ENCODE results near the gene KLF14.
"Not testable (repeated sequence)": the region's sequence is repeated elsewhere in the genome, so short reads cannot be mapped to it uniquely, and the experiment has no call there.

The KLF14 gene

DNA sequence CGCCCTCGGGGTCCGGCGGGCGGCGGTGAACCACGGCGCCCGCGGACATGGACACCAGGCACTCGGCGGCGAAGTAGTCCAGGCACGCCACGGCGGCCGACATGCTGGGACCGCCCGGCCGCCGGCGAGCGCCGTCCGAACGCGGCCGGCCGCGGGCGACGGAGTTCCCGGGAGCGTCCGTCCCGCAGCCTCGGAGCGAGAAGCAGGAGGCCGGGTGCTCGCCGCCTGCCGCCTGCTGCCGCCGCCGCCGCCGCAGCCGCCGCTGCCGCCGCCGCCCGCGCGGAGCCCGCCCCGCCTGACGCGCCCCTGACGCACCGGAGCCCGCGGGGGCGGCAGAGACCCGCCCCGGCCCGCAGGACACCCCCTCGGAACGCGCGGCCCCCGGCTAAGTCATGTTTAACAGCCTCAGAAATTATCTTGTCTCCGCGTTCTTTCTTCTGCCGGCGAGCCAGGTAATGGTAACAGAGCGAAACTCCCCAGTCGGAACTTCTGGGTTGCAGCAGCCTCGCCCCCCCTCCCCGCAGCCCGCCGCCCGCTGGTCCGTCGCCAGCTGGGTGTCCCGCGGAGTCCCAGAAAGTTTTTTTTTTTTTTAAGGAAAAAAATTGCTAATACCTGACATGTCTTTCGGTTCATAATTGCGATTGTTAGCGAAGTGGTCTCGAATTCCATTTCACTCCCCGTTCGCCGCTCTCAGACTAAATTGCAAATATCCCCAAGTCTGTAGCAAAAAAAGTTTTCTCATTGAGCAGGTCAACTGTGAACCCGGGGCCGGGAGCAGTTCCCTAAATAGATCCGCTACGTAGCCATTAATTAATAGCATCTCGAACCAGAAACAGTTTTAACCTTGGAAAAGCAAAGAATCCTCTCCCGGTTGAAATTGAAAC, at the start of gene KLF14:
TSS of gene KLF14 (minus strand) at position 277 of the 884 bp plus-strand sequence. CDS start at position 103, 174 bp downstream.
- peak; percentile 38 for DNase-seq

DNA sequence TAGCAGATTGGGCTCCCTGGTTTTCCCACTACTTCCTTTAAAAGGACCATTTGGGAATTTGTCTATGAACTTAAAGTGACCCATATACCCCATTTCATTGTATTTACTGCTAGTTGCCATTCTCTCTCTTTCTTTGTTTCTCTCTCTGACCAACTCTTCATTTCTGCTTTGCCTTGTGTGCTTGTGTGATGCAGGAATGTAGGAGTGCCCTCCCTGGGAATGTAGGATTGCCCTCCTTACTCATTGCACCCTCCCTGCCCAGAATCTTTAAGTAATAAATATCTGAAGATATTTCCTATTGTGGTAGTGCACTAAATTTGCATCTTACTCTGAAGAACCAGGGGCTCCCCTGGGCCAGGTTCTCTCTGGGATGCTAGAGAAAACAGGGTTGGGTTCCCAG, 47.3 kb upstream of the KLF14 start:
- DNase-seq: no peak

- no peak for DNase-seq
Observed at GRCh38 chr7:130777426-130777825, 43.4 kb upstream of the KLF14 start.

DNA sequence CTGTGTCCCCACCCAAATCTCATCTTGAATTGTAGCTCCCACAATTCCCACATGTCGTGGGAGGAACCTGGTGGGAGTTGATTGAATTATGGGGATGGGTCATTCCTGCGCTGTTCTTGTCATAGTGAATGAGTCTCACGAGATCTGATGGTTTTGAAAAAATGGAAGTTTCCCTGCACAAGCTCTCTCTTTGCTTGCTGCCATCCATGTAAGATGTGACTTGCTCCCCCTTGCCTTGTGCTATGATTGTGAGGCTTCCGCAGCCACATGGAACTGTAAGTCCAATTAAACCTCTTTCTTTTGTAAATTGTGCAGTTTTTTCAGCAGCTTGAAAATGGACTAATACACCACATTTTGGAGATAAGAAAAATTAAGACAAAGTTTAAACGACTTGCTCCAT, 38.4 kb upstream of the KLF14 start:
- not testable (repeated sequence) for DNase-seq

GRCh38 chr7:130768854-130769253, 34.8 kb upstream of the KLF14 start:
- no peak for DNase-seq

GRCh38 chr7:130764569-130764968, 30.6 kb upstream of the KLF14 start:
- not testable (repeated sequence) for DNase-seq

DNA sequence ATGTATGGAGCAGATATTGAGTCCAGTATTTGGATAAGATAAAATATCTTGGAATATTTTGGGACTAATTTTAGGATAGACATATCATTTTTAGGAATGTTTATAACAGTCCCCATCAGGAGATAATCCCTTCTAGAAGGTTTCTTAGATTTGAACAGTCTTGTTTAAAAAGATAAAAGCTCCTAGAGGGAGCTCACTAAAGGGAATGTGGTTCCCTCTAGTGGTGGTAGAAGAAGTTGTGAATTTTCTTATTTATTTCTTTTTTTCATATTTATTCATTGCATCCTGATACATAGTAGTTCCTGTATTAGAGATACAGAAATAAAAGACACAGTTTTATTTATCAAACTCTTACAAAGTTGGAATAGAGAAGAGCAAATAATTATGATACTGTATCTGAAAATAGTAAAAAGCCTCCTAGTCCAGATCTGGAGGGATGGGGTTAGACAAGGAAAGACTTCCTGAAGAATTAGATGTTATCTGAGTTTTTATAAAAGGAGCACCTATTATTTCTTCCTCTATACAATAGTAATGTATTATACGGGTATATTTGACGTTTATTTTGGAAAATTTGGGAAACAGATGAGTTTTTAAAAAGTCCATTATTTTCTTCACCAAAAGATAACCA, 24.5 kb upstream of the KLF14 start:
- DNase-seq: peak; percentile 54

GRCh38 chr7:130756316-130756715, 22.3 kb upstream of the KLF14 start:
- no peak for DNase-seq

DNA sequence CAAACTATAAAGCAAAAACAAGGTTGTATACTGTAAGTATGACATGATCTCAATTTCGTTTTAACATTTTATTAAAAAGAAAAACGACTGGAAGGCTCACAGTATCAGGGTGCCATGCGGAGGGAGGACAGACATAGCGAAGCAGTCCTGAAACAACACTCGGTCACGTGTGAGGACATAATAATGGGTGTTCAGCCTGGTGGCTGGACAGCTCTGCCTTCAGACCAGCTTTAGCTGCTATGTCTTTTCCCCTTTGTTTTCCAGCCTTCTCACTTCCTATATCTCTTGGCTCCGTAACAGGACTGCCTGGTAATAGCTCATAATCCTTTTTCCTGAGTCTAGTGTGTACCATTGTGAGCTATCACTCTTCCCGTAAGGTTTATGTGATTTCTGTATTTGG, 18.4 kb upstream of the KLF14 start:
- DNase-seq: no peak

- no peak for DNase-seq
Observed at GRCh38 chr7:130750755-130751154, 16.7 kb upstream of the KLF14 start.

DNA sequence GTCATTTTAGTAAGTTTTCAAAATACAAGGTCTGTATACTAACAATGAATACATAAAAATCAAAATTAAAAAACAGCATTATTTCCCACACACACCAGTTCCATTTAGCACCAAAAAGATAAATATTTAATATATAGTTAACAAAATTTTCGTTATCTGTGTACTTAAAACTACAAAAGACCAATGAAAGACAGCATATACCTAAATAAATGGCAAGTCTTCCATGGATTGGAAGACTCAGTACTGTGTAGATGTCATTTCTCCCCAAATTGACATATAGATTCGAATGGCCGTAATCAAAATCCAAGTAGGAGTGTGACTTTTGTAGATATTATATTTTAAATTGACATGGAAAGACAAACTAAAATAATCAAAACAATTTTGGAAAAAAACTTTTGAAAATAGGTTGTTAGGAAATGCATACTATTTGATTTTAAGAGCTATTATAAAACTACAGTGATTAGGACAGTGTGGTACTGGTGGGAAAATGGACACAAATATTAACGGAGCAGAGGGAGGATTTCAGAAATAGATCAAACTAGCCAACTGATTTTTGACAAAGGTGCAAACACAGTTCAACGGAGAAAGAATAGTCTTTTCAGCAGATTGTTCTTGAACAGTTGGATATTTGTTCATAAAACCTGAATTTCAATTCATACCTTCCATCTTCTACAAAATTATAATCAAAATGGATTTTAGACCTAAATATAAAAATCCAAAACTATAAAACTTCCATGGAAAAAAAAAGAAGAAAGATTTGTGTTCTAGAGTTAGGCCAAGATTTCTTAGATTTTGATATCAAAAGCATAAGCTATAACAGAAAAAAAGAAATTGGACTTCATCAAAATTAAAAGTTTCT, 14.8 kb upstream of the KLF14 start:
- no peak for DNase-seq

DNA sequence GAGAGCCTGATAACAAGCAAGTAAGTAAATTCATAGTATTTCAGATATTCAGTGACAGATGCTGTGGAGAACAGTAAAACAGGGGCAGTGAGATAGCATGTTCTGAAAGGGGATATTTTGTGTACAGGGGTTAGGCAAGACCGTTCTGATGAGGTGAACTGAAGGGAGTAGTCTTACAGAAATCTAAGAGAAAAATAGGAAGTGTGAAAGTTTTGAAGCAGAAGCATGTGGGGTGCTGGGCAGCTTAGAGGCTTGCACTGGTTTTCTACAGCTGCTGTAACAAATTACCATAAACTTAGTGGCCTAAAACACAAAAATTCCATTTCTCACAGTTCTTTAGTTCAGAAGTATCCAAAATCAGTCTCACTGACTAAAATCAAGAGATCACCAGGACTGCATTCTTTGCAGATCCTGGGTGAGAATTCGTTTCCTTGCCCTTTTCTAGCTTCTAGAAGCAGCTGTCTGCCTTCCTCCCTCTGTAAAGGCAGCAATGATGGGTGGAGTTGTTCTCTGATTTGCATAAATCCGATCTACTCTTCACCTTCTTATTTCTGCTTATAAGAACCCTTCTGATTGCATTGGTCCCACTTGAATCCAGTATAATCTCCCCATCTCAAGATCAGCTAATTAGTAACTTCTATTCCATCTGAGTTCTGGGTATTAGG, 7.5 kb upstream of the KLF14 start:
- DNase-seq: no peak

DNA sequence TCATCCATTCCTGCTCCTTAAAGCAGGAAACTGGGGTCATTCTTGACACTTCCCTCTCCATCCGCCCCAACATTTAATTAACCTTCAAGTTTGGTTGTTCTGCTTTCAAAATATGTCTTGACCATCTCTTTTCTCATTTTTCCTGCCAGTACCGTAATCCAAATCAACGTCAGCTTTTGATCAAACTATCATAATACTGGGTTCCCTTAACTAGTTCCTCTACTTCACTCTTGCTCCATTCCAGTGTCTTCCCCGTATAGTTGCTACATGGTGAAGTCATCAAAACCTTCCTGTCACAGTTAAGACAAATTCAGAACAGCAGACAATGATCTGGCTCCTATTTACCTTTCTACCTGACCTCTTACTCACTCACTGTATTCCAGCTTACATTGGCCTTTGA, 6.6 kb upstream of the KLF14 start:
- DNase-seq: no peak

- DNase-seq: no peak
Observed at GRCh38 chr7:130736298-130736900, 2.4 kb upstream of the KLF14 start.

GRCh38 chr7:130734815-130735716, 1.1 kb upstream of the KLF14 start:
- peak; percentile 12 for DNase-seq

- DNase-seq: peak; percentile 22
Observed at GRCh38 chr7:130732980-130733930, 752 bp downstream of the KLF14 start.

GRCh38 chr7:130723784-130724183, 10.2 kb downstream of the KLF14 start:
- DNase-seq: peak; percentile 29

GRCh38 chr7:130721486-130722277, 12.3 kb downstream of the KLF14 start:
- peak; percentile 51 for DNase-seq

DNA sequence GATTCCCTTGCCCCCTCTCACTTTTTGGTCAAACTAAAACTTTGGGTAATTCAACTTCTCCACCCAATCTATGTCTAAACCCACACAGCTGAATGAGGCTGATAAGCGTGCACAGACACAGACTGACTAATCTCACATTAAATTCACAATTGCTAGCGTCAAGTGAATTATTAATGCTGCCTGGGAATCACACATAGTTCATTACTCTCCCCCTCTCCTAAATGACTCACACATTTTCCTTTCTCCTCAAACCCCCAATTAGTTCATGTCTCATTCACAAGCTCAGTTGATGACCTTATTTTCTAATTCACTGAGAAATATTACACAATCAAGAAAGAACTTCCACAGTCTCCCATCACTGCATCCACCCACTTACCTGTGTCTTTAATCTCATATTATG, 14.5 kb downstream of the KLF14 start:
- DNase-seq: peak; percentile 38

Data from fibroblast of skin of right biceps (primary cell).